ENCODE results near the gene CLCN7. TPM values are rescaled to one million over a fixed set of nuclear protein-coding genes. Genes with fewer than 3 reads are reported as not detected.

Gene CLCN7
- total RNA-seq, 4 donors from 2014 or later: 24.8 to 45.8 (median 38.4) TPM

DNA sequence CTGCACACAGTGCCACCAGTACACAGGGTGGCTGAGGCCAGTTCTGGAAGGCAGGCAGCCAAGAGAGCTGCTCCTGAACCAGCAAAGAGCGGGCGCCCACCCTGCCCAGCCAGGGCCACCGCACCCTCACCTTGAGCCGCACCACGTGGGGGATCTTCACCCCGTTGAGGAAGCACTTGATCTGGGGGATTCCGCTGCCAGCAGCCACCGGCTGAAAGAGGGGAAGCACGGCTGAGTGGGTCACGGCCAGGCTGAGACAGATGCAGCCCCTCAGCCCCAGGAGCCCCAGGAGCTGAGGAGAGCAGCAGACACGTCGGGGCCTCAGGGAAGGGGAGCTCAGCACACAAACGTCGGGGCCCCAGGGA is 15.9 kb downstream of the CLCN7 start:
- peaks cover 0 to 58% of the 10 kb centered on the region in 2 donors for H3K36me3 ChIP-seq
- H3K4me1 ChIP-seq: no peaks in the 10 kb centered on the region
- no peak overlapping the region for H3K4me3 ChIP-seq
- ATAC-seq (no peak), DNase-seq (no peak)
- no peaks in the 10 kb centered on the region for H3K27me3 ChIP-seq
- intact Hi-C loops (cut with DNase I; ENCODE audit: low total_unique reads) (no loop called here), in situ Hi-C loops (cut with MboI; ENCODE audit: low sequenced_read_pairs in 4 of 4) (no loop called here)
- H3K27ac ChIP-seq: no peak overlapping the region
- TF ChIP-seq, protein P1, sequence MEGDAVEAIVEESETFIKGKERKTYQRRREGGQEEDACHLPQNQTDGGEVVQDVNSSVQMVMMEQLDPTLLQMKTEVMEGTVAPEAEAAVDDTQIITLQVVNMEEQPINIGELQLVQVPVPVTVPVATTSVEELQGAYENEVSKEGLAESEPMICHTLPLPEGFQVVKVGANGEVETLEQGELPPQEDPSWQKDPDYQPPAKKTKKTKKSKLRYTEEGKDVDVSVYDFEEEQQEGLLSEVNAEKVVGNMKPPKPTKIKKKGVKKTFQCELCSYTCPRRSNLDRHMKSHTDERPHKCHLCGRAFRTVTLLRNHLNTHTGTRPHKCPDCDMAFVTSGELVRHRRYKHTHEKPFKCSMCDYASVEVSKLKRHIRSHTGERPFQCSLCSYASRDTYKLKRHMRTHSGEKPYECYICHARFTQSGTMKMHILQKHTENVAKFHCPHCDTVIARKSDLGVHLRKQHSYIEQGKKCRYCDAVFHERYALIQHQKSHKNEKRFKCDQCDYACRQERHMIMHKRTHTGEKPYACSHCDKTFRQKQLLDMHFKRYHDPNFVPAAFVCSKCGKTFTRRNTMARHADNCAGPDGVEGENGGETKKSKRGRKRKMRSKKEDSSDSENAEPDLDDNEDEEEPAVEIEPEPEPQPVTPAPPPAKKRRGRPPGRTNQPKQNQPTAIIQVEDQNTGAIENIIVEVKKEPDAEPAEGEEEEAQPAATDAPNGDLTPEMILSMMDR (IDR thresholded peaks at IDR 0.05 in 4 of 5, conservative IDR thresholded peaks at IDR 0.05 in 1 of 5): no peak
- TF ChIP-seq POLR2A (IDR thresholded peaks at IDR 0.05): no peak
- H3K9me3 ChIP-seq: no peaks in the 10 kb centered on the region

DNA sequence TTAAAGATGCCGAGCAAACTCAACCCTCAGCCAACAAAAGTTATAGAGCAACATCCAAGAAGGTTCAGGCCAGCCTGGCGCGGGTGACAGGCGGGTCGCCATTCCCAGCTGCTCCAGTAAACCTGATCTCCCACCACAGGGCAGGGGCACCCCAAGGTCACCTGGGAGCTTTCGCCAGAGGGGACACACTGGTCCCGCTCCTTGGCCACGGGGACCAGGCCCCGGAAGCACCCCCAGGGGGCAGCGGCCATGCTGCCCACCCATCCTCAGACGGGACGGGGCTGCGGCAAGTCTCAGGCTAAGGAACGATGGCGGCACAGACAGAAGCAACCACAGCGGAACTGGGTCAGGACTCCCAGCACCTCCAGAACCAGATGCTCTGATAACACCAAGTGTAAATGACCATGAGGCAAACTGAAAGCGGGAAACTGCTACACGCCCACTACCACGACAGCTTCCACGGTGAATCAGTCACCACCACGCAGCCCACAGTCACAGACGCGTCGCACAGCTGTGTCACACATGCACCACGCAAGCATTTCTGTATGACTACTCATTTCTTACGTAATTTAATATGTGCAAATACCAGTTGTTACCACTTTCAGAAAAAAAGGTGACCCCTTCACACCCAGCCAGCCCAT is 16.4 kb downstream of the CLCN7 start:
- intact Hi-C loops (cut with DNase I; ENCODE audit: low total_unique reads): no loop called here
- Histone ChIP-seq H3K27ac (no peak overlapping the region), H3K4me1 (no peaks in the 10 kb centered on the region), H3K4me3 (no peak overlapping the region), H3K27me3 (no peaks in the 10 kb centered on the region), H3K36me3 (peaks cover 0 to 62% of the 10 kb centered on the region in 2 donors), H3K9me3 (no peaks in the 10 kb centered on the region)
- ATAC-seq: no peak
- no peak for TF ChIP-seq POLR2A (IDR thresholded peaks at IDR 0.05)
- TF ChIP-seq, protein P1 (IDR thresholded peaks at IDR 0.05 in 4 of 5, conservative IDR thresholded peaks at IDR 0.05 in 1 of 5): no peak
- DNase-seq: no peak
- in situ Hi-C loops (cut with MboI; ENCODE audit: low sequenced_read_pairs in 4 of 4): no loop called here

GRCh38 chr16:1457489-1458245 is 17.2 kb downstream of the CLCN7 start:
- TF ChIP-seq POLR2A (IDR thresholded peaks at IDR 0.05): no peak
- TF ChIP-seq, protein P1 (IDR thresholded peaks at IDR 0.05 in 4 of 5, conservative IDR thresholded peaks at IDR 0.05 in 1 of 5): no peak
- ATAC-seq (no peak), DNase-seq (no peak)
- no peak overlapping the region for H3K4me3 ChIP-seq
- intact Hi-C loops (cut with DNase I; ENCODE audit: low total_unique reads): no loop called here
- no peaks in the 10 kb centered on the region for H3K4me1 ChIP-seq
- peaks cover 0 to 70% of the 10 kb centered on the region in 2 donors for H3K36me3 ChIP-seq
- H3K9me3 ChIP-seq: no peaks in the 10 kb centered on the region
- no peaks in the 10 kb centered on the region for H3K27me3 ChIP-seq
- in situ Hi-C loops (cut with MboI; ENCODE audit: low sequenced_read_pairs in 4 of 4): no loop called here
- H3K27ac ChIP-seq: no peak overlapping the region

DNA sequence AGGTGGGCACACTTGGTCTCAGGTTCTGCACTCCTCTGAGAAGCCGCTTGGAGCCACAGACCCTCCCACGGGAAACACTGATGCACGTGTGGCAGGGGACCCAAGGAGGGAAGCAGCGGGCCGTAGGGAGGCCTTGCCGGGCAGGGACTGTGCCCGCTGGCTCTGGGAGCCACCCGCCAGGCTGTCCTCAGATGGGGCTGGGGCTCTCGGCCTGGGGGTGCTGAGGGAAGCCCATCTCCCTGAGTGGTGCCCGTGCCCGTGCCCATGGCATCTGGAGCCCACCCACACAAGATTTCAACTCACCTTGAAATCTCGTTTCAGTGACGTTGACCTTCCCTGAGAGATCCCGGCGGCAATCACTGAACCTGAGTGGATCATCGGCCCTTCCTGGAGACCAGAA is 17.9 kb downstream of the CLCN7 start:
- Histone ChIP-seq H3K4me3 (no peak overlapping the region), H3K9me3 (no peaks in the 10 kb centered on the region)
- intact Hi-C loops (cut with DNase I; ENCODE audit: low total_unique reads): no loop called here

More for the DNA sequence above, 17.9 kb downstream of the CLCN7 start:
- no peak for DNase-seq
- Histone ChIP-seq H3K4me1 (no peaks in the 10 kb centered on the region), H3K27ac (no peak overlapping the region), H3K27me3 (no peaks in the 10 kb centered on the region), H3K36me3 (peaks cover 0 to 77% of the 10 kb centered on the region in 2 donors)
- no peak for ATAC-seq
- in situ Hi-C loops (cut with MboI; ENCODE audit: low sequenced_read_pairs in 4 of 4): no loop called here
- TF ChIP-seq, protein P1 (IDR thresholded peaks at IDR 0.05 in 4 of 5, conservative IDR thresholded peaks at IDR 0.05 in 1 of 5): no peak
- no peak for TF ChIP-seq POLR2A (IDR thresholded peaks at IDR 0.05)
